Stimulated activated CD8-positive, alpha-beta memory T cell treated with anti-CD3 and anti-CD28 coated beads, Interleukin-2, amount 100 ng/mL, for 48 hours (primary cell): ENCODE results near the gene RNF145.

Experiments
- DNase-seq, 2 donors: peaks; one replicate each; pipeline ENCODE4 v3.0.0-alpha.2; 2020; ENCODE audit warnings: low read depth in 2 of 2

RNF145 gene

DNA sequence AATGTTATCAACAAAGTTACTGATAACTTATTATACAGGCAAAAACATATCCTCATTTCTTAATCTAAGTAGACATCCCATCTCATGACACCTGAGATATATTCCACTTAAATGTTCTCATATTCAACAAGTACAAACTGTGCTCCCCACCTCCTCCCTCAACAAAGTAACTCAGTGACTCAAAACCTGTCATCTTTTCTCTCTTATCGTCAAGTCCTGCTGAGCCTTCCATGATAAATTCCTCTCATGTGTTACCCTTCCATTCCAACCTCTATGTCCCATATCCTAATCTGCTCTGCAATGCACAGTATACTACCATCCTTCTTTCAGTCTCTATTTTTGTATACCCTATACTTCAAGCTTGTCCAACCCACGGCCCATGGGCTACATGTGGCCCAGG, 13.6 kb downstream of the RNF145 start:
- DNase-seq, result no peak

DNA sequence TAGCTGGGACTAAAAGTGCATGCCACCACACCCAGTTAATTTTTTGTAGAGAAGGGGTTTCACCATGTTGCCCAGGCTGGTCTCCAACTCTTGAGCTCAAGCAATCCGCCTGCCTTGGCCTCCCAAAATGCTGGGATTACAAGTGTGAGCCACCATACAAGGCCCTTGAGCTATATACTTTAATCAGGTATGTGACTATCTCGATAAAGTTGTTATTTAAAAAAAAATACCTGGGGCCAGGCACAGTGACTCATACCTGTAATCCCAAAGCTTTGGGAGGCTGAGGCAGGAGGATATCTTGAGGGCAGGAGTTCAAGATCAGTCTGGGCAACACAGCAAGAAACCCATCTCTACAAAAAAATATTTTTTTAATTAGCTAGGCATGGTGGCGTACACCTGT, 19.2 kb downstream of the RNF145 start:
- DNase-seq, result no peak

DNA sequence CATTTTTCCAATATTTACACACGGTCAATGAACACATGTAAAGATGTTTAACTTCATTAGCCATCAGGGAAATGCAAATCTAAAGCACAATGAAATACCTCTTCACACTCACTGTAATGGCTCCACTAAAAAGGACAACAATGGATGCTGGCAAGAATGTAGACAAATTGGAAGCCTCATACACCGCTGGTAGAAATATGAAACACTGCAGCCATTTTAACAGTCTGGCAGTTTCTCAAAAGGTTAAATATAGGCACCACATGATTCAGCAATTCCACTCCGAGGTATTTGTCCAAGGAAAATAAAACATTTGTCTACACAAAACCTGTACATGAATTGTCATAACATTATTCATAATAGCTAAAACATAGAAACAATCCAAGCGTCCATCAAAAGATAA, 20.0 kb downstream of the RNF145 start:
- DNase-seq, result no peak

DNA sequence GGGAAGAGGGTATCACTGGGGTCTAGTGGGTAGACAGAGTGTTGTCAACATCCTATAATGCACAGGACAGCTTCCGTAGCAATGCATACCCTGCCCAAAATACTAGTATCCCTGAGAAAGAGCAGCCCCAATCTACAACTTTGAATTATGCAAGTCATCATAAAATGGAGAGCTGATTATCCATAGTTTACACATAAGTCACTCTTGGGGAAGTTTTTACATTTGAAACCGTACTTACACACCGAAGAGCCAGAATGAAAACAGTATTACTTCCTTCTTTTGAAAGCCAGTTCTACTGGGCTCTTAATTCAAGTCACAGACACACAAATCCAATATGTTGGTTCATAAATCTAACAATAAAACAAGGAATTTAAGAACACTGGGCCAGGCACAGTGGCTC, 21.6 kb downstream of the RNF145 start:
- no peak for DNase-seq

DNA sequence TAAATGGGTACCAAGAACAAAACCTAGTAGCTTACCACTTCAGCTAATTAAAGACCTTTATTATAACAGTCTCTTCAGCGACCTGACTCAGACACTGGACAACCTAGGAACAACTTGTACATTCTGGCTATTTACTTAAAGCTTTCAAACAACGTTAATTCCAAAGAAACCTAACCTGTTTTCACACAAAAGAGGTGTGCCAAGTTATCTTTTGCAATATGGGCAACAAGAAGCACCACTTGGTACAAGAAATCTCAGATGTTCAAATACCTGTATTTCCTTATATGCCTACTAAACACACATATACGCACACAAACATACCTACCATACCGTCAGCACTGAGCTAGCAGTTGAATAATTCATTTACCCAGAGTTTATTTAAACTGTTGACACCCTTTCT, 23.0 kb downstream of the RNF145 start:
- no peak for DNase-seq

DNA sequence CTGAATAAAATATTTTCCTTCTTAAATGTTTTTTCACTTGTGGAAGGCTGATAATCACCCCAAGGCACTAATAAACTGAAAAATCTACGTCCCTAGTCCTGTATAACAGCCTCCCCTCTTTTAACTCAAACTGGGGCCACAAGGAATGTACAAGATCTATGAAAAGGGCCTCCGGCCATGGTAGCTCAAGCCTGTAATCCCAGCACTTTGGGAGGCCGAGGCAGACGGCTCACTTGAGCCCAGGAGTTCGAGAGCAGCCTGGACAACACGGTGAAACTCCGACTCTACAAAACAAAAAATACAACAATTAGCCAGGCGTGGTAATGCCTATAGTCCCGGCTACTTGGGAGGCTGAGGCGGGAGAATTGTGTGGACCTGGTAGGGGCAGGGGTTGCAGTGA, 23.6 kb downstream of the RNF145 start:
- DNase-seq, result no peak

DNA sequence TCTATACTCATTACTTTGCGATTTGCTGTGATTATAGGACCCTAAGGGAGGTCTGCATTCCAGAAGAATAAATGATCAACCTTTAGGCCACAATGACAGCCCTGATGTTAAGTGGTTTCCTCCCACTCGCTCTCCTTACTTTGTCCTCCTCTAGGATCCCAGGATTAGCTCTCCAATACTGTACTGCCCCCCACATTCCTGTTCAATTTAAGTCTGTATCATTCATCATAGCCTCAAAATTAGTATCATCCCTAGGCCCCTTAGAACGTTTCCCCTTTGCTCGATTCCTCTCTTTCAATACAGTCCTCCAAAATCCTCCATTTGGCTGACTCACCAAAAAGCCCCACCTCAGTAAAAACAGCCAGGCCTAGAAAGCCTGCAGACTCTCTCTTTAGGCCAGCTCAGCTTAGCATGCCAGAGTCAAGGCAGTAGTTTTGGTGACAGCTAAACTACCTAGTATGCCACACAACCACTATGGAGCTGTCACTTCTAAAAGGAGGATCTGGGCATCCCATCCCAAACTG, 24.4 kb downstream of the RNF145 start:
- peak in 1 of 2 donors; percentile 17 for DNase-seq

DNA sequence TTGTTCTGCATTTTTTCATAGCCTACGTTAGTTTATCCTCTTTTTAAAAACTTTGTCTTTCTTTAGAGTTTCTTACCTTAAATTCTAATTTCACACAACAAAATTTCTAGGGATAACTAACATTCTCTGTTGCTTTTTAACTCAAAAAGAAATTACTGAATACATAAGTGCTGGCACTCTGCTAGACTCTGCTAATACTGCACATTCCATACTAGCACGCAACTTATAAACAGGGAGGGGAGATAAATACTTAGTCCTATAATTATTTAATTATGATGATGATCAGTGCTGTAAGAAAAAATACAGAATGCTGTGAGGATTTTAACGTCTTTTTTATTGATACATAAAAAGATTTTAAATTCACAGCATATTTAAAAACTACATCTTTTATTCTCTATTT, 25.1 kb downstream of the RNF145 start:
- no peak for DNase-seq

DNA sequence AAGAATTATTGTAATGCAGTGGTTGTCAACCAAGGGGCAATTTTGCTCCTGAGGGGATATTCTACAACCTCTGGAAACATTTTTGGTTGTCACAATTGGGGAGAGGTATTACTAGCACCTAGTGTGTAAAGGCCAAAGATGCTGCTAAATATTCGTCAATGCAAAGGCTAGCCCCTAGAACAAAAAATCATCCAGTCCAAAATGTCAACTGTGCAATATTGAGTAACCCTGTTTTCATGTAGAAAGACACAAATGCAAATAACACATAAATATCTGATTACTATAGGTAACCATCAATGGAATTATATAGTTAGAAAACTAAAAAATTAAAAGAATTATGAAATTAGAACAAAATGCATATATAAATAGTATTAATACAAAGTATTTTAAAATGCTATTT, 26.1 kb downstream of the RNF145 start:
- DNase-seq, result no peak

DNA sequence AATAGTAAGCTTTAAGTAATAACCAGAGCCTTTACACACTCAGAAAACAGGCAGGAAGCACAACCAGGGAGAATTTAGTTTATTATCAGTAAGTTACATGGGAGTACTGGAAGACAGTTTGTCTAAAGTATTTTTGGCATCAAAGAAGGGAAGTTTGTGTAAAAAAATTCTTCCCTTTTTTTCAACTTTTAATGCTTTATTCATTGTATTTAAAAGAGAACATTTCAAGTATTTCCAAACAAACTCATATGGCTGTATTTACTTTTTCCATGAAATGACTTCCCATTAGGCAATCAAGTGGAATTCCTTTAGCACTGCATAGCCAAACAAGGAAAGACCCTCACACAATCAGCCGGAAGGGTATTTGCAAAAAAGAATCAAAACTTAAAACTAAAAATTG, 26.7 kb downstream of the RNF145 start:
- no peak for DNase-seq

DNA sequence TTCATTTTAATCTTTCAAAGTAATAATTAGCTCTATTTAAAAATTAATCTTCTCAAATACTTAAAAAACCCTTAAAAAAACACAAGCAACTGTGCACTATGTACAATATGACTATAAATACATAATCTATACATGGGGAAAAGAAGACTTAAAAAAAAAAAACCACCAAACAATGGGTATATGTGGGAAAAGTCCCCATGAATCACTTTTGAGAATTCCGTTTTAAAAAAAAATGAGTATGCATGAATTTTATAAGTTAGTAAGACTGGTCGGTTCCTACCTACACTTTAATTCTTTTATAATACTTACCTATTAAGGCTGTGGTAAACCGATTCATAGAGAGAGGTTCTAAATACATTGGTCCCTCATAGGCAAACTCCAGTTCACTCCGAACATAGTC, 27.7 kb downstream of the RNF145 start:
- no peak for DNase-seq

DNA sequence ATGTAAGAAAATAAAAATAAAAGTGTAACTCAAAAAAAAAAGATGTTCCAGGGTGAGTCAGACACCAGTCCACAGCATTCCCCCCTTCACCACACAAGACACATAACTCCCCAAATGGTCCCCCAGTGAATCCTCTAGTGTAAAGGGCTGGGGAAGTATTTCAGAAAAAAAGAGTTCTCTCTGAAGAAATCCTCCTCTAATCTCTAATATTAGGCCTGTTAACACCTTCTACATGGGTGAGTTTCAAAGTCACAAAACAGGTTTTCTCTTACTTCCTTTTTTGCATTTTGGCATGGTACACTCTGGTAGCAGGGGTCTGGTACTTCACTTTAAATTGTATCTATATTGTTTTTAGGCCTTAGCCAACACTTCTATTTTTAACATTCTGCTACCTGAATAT, 28.2 kb downstream of the RNF145 start:
- DNase-seq, result no peak

DNA sequence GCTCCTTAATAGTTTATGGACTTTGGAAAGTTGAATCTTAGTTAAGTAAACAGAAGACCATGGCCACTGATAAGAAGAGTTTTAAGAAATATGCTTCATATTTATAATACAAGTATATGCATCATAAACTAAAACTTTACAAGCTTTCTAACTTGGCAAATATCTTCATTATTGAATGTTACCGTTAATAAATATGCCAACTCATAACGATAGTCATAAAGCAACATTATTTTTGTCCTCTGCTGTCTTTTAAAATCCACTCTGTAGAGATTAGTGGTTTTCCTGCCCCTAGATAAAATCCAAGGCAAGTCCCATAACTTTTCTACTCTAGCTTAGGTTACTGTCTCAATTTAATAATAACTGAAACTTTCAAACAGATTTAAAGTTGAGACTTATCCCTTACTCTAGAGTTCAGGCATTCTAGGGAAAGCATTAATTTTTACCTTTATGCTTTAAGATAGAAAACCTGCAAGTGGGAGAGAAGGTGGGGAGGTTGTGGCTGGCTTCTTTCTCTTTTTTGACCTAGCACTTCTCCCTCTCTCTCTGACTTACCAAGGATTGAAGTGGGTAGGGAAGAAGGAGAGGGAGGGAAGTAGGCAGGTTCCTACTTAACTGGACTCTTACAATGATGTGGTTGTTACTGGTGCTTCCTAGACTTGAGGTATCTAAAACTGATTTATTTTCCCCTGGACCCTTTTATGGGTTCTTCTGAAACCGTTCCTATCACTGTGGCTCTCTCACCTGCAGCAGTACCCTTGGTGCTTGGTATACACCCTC, 29.6 kb downstream of the RNF145 start:
- DNase-seq, result no peak

DNA sequence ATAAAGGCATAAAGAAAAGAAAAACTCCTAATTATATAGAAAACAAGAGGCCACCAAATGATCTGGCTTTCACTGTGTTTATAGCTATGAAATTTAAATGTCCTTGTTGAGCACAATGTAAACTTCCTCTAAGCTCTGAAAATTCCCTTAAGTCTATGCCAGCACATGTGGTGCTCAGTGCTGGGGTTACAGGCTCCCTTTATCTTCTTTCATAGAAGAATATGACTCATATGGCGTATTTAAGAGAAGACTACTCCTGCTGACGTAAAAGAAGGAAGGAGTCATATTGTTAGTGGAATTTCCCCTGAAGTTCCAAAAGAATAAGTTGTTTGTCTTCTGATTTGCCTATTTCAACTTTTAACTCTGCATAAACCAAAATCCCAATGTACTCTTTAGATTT, 30.4 kb downstream of the RNF145 start:
- DNase-seq, result no peak

DNA sequence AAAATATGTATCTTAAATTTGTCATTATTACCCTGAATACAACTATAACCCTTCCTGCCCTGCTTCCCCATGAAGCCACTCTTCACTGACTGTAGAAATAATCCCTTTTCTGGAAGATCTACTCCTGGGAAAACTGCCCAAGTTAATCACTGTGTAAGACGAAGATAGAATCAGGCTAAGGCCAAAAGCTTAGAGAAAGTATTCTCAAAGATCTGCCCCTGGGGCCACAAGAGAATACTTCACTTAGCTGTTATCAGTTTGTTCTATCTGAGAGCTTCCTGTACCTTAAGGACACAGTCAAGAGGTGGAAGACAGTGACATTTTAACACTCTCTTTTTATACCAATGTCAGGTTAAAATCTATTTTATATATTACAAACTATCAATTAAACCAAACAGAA, 33.8 kb downstream of the RNF145 start:
- no peak for DNase-seq

DNA sequence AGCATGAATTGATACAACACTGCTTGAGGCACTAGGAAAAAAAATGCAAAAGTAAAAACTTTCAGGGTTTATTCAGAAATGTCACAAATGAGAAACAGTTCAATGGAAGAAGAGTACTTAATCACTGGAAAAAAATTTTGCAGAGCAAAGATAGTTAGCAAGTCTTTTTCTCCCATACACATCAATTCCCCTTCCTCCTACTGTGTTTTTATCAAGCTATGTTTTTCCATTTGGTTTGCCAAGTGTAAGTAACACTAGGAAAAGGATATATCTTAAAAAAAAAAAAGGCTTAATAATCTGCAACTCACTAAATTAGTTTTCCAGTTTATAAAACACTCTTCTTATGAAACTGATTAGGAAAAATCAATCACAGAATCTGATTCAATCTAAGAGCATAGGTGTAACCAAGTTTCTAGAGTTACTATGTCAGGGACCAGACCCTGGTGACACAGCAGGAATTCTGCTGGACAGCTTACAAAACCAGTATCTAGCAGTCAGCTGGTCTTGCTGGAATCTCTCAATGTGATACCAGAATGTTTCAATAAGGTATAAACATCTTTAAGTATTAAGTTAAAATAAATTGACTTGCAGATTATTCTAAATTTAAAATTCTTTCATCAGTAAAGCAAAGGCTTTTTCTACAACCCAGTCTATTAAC, 34.7 kb downstream of the RNF145 start:
- no peak for DNase-seq

DNA sequence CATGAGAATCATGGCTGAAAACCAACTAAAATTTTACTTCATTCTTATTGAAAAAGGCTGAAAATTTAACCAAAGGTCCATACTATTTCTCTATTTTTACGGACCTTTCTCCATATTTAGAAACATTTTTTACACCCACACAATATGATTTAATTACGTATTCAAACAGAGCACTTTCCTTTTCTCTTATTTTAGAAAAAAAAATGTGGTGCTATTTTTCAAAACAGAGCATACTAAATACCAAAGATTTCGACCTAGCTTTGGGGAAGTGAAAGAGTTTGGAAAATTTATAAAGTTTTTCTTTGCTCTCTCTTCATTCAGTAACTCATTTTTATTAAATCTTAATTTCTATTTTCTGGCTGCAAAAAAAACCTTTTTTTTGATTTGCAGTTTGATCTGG, 38.1 kb downstream of the RNF145 start:
- no peak for DNase-seq

DNA sequence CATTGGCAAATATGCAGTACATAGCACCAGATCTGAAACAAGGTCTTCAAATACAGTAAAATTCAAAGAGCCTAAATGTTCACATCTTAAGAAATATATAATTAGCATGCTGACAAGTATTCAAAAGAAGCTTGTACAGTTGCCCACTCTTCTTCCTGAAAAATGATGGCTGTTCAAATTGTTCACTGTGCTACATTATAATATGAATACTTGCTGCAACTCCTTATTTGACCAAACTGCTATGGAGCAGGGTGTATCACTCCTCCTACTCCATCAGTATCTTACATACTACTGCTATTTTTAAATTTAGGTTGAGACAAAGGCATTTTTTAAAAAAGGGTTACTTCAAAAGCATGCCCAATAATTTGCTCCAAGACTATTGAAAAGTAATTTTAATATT, 39.3 kb downstream of the RNF145 start:
- DNase-seq, result no peak

DNA sequence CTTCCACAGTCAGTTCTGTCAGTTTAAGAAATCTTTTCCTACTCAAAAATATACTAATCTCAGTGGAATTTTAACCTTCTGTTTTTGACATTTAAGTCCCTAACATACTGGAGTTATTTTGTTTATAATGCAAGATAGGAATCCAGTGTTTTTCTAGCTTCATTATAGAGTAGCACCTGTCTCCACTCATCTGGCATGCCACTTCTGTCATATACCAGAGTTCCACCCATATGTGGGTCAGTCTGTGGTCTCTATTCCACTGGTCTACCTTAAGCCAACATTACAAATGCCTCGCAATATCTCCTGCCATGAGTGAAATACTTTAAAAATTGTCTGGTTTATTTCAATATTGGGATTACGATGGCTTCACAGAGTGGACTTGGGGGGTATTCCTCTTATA, 42.9 kb downstream of the RNF145 start:
- no peak for DNase-seq

DNA sequence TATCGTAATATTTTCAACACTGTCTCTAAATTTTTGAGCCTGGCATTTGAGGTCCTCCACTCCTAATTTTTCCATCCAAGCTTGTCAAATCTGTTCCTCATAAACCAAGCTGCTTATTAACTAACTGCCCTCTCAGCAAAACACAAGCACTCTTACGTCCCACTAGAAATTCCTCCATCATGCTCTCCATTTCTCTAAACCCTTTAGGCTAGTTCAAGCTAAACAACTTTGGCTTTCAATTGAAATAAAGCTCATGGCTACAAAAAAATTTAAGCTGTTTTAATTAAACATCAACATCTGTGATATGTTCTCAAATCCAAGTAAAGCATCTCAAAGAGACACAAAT, 45.7 kb downstream of the RNF145 start:
- DNase-seq, result no peak

DNA sequence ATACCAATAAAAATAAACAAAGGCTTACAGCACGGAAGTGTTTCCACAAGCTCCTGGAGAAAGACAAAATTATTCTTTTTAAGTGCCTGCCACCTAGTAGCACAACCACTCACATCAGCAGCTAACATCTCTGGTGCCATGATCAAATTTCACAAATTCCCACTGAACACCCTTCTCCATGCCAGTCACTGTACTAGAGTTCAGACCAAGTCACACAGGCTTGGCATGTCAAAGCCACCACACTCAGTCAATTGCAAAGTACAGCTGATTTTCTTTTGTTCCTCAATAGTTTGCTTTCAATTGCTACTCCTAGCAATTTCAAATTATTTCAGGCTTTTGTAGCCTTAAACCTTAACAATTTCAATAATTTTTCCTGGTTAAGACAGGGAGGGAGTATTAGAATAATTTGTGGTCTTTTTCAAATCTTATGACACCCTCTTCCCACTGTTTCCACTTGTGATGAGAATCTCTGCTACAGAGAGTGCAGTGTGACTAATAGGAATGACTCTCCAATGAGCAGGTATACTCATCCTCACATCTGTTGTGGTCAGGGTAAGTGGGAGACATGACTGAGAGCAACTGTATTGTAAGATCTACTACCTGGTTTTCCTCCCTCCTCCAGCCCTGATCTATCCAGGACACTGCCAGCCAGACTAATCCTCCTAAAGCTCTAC, 46.2 kb downstream of the RNF145 start:
- no peak for DNase-seq

DNA sequence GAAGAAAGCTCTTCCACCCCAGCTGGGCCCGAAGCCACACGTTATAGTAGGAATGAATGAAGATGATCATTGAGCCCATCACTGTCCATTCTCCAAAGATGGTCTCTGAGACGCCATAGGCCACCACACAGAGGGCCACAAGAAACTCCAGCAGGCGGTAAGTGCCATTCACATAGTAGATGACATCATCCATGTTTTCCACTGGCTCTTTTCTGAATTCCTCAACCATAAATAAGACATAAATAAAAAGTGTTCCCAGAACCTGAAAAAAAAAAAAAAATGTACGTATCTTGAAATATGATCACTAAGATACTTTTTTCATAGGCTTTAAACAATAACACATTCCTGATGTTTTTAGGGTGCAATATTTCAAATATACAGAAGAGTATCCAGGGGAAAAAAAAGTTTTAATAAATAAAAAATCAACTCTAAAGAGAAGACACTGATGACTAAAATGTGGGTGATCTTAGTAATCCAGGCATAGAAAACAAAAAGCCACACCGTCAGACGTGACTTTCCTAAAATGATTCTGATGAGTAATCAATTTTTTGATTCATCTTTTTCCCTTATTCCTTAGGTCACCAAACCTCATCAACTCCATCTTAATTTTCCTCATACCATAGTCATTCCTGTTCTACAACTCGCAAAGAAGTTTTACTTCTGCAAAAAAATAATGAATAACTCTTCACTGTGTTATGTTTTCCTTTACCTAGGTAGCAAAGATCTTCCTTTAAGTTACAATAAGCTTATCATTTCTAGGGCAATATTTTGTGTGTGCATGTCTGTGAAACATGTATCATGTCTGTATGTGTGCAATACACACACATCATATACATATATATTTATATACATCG, 47.8 kb downstream of the RNF145 start:
- no peak for DNase-seq
